Prostate gland (tissue), 2 donors: Measurements from ENCODE around the gene CNTN4. TPM values are rescaled to one million over a fixed set of nuclear protein-coding genes. Genes with fewer than 3 reads are reported as not detected.

Source experiments
- DNase-seq: peaks from one replicate; pipeline ENCODE4 v3.0.0-alpha.2; 2019; ENCODE audit warnings: low spot score
- H3K27ac ChIP-seq, 2 donors: fragments of 200-600 bp; sonication (generic); 2 replicates each; pipeline ENCODE4 v1.5.1; 2017 to 2019
- H3K27me3 ChIP-seq: fragments of 200-600 bp; sonication (generic); replicated peaks from 2 replicates; pipeline ENCODE4 v1.5.1; 2019; ENCODE audit not compliant: insufficient read depth
- H3K36me3 ChIP-seq, 2 donors: fragments of 200-600 bp; sonication (generic); 1 replicate in 1 of 2; 2 replicates in 1 of 2; pipeline versions ENCODE4 v1.5.1 to v1.8.1; 2017 to 2019
- H3K4me1 ChIP-seq: fragments of 200-600 bp; sonication (generic); replicated peaks from 2 replicates; pipeline ENCODE4 v1.5.1; 2019
- H3K4me3 ChIP-seq, 2 donors: fragments of 200-600 bp; sonication (generic); 2 replicates each; pipeline ENCODE4 v1.5.1; 2017 to 2019
- H3K9me3 ChIP-seq: fragments of 200-600 bp; sonication (generic); 2 replicates; pipeline ENCODE4 v1.5.1; 2017
- POLR2A ChIP-seq: fragments of 450-650 bp; IDR thresholded peaks from one replicate; pipeline ENCODE4 v1.6.1; 2016; ENCODE audit warnings: antibody characterized with exemption, mild to moderate bottlenecking
- POLR2AphosphoS5 ChIP-seq: sonication (generic); formaldehyde crosslinking; IDR thresholded peaks from one replicate; pipeline ENCODE4 v1.6.1; 2017; ENCODE audit warnings: antibody characterized with exemption
- WGBS: methylation state at CpG from one replicate; pipeline ENCODE4 v1.1.5; 2018; 5-methylcytosine and 5-hydroxymethylcytosine counted together
- intact Hi-C: fragments of 100-400 bp; cut with DNase I; formaldehyde crosslinking; loops from one replicate; pipeline ENCODE4 v1.14.2; 2022
- total RNA-seq, 2 donors: library from RNA; depleted of rRNA; stranded (reverse); fragments of >200 nt; gene quantifications; one replicate each; pipeline ENCODE4 v1.1.0, GENCODE V29; 2016
- TF ChIP-seq, protein P1 (sequence below), 4 experiments: fragments of 200-600 bp in 2 of 4; fragments of 450-650 bp in 2 of 4; sonication (generic) in 2 of 4; IDR thresholded peaks; 1 replicate in 3 of 4; 2 replicates in 1 of 4; pipeline ENCODE4 v1.5.1; 2016 to 2019; ENCODE audit warnings: antibody characterized with exemption in 4 of 4, mild to moderate bottlenecking in 2 of 4, moderate library complexity in 2 of 4

CNTN4 gene
- total RNA-seq, 2 donors from 2014 or later: 1.5 to 5.7 TPM

DNA sequence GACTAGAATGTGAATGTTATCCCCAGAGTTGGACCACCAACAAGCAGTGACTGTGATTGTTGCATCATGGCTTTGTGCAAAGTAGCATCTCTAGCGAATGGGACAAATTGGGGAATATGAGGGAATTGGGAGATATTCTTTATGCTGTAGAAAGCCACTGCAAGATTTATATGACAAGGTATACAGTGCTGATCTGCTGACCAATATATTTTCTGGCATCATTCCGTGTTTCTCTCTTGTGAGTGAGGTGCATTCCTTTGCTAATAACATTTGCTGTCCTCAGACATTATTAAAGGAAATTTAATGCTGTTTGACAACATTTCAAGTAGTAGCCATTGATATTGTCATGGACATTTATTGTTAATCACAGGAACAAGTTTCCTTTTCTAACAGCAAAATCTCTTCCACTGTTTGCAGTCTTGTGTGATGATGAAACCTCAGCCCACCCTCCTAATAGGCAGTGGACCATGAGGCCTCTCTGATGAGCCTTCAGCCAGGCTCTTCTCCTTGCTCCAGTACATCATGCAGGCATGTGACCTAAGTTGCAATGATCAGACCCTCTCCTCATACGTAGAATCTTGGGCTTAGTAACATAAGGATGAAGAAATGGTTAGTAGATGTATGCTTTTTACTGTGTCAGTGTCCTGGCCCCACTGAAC is 16.1 kb downstream of the CNTN4 start:
- no peak for DNase-seq
- no peak overlapping the region for H3K27ac ChIP-seq
- intact Hi-C loops: no loop called here
- no peaks in the 10 kb centered on the region for H3K27me3 ChIP-seq
- WGBS: 93% methylated on average over 3 of the region's 3 CpGs
- TF ChIP-seq POLR2A (no peak), POLR2AphosphoS5 (no peak)
- TF ChIP-seq, protein P1, sequence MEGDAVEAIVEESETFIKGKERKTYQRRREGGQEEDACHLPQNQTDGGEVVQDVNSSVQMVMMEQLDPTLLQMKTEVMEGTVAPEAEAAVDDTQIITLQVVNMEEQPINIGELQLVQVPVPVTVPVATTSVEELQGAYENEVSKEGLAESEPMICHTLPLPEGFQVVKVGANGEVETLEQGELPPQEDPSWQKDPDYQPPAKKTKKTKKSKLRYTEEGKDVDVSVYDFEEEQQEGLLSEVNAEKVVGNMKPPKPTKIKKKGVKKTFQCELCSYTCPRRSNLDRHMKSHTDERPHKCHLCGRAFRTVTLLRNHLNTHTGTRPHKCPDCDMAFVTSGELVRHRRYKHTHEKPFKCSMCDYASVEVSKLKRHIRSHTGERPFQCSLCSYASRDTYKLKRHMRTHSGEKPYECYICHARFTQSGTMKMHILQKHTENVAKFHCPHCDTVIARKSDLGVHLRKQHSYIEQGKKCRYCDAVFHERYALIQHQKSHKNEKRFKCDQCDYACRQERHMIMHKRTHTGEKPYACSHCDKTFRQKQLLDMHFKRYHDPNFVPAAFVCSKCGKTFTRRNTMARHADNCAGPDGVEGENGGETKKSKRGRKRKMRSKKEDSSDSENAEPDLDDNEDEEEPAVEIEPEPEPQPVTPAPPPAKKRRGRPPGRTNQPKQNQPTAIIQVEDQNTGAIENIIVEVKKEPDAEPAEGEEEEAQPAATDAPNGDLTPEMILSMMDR (IDR thresholded peaks at IDR 0.05): no peak
- no peaks in the 10 kb centered on the region for H3K4me1 ChIP-seq
- H3K36me3 ChIP-seq: no peaks in the 10 kb centered on the region
- H3K9me3 ChIP-seq: no peaks in the 10 kb centered on the region
- H3K4me3 ChIP-seq: no peak overlapping the region

DNA sequence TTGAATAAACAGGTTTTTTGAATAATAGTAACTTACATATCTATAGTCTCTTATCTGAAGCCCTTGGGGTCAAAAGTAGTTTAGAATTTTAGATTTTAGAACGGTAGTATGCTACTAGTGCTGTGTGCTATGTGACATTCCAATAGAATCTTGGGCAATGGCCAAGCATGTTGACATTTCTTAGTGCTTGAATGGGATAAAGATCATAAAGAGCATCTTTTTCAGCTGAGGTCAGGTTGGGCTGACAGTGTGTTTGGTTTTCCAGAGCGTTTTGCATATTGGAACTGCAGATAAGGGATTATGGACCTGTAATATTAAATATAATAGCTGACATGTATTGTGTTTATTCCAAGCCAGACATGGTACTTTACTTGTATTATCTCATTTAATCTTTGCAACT is 32.1 kb downstream of the CNTN4 start:
- TF ChIP-seq POLR2AphosphoS5 (no peak), POLR2A (no peak)
- TF ChIP-seq, protein P1 (IDR thresholded peaks at IDR 0.05): no peak
- Histone ChIP-seq H3K9me3 (no peaks in the 10 kb centered on the region), H3K27me3 (no peaks in the 10 kb centered on the region), H3K4me1 (no peaks in the 10 kb centered on the region), H3K27ac (no peak overlapping the region), H3K4me3 (no peak overlapping the region), H3K36me3 (no peaks in the 10 kb centered on the region)
- DNase-seq: no peak
- intact Hi-C loops: no loop called here
- 42% methylated on average over 2 of the region's 2 CpGs for WGBS

DNA sequence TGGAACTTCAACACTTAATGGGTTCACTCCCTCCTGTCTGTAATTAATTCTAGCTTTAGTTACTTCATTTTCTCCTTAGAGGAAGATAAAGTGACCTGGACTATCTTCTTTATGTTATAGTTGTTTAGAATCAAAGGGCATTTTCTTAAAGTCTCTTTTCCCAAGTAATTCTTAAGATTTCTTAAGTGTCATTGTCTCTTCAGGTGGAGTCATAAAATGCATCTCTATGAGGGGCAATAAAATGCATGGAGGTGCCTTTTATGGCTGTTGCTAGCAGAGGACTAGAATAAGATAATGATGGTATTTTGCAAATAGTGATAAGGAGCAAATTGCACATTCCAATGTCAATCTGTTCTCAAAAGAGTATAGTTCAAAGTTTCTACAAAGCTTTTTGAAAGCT is 34.5 kb downstream of the CNTN4 start:
- DNase-seq: no peak
- no peak for TF ChIP-seq POLR2AphosphoS5
- TF ChIP-seq, protein P1 (IDR thresholded peaks at IDR 0.05): no peak
- no peaks in the 10 kb centered on the region for H3K9me3 ChIP-seq
- no peaks in the 10 kb centered on the region for H3K36me3 ChIP-seq
- intact Hi-C loops: no loop called here
- H3K27ac ChIP-seq: no peak overlapping the region
- no peaks in the 10 kb centered on the region for H3K4me1 ChIP-seq
- no peak overlapping the region for H3K4me3 ChIP-seq
- no peaks in the 10 kb centered on the region for H3K27me3 ChIP-seq

DNA sequence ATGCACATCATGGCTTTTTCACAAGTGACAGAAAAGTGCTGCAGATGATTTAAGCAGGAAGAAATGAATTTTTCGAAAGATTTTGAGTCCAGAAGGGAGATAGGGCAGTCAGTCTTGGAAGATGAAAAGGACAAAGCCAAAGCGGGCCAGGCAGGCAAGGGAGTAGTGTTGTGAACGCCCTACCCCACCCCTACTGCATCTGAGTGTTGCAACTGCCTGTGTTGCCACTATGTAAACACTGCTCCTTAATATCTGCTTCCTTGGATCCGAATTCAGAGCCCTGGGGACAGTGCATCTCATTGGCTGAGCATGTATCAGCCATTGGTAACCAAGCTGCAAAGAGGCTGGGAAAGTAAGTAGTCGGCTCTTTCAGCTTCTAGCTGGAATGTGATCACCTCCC is 39.0 kb downstream of the CNTN4 start:
- Histone ChIP-seq H3K9me3 (no peaks in the 10 kb centered on the region), H3K36me3 (no peaks in the 10 kb centered on the region), H3K4me1 (no peaks in the 10 kb centered on the region), H3K27me3 (no peaks in the 10 kb centered on the region), H3K4me3 (no peak overlapping the region), H3K27ac (no peak overlapping the region)
- 75% methylated on average over 5 of the region's 5 CpGs for WGBS
- TF ChIP-seq POLR2AphosphoS5: no peak
- no peak for TF ChIP-seq POLR2A
- TF ChIP-seq, protein P1 (IDR thresholded peaks at IDR 0.05): no peak
- intact Hi-C loops: no loop called here
- no peak for DNase-seq

DNA sequence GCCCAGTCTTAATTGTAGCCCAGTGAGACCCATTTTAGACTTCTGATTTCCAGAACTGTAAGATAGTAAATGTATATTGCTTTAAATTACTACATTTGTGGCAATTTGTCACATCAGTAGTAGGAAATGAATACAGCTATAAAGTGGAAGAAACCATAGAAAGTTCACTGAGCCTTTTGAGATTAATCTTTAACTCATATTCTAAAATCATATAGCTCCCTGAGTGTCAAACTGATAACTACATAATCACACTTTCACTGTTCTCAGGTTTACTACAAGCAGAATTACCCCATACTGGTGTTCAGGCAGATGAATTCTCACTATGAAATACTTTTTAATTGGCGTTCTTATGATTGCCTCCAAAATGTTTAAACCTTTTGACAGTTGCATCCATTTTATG is 42.8 kb downstream of the CNTN4 start:
- Histone ChIP-seq H3K27me3 (no peaks in the 10 kb centered on the region), H3K4me3 (no peak overlapping the region), H3K9me3 (no peaks in the 10 kb centered on the region), H3K4me1 (no peaks in the 10 kb centered on the region), H3K36me3 (no peaks in the 10 kb centered on the region), H3K27ac (no peak overlapping the region)
- intact Hi-C loops: no loop called here
- no peak for DNase-seq
- no peak for TF ChIP-seq POLR2A
- WGBS: 85% methylated on average over 1 of the region's 1 CpG
